ENCODE data around the gene KLHL5. TPM values are rescaled to one million over a fixed set of nuclear protein-coding genes. Genes with fewer than 3 reads are reported as not detected.

KLHL5 gene
- polyA plus RNA-seq, 6 donors from 2014 or later, result 21.4 to 42.3 (median 25.2) TPM

- no peaks in the 10 kb centered on the region for H3K9me3 Mint-ChIP-seq
- no peaks in the 10 kb centered on the region for H3K27me3 Mint-ChIP-seq
- peaks cover 0 to 9% of the 10 kb centered on the region in 2 donors for H3K36me3 Mint-ChIP-seq
- no peak for ATAC-seq (ENCODE audit: low read depth in 2 of 2)
- peaks cover 42 to 76% (median 66%) of the 10 kb centered on the region in 3 donors for H3K4me1 Mint-ChIP-seq
- peak overlapping the region; percentile 81 to 98 (median 96) for H3K4me3 Mint-ChIP-seq
- H3K27ac Mint-ChIP-seq, result peak overlapping the region; percentile 11 to 95 (median 80)
- no peak for DNase-seq
Measured at GRCh38 chr4:39046249-39046648, 15.8 kb upstream of the KLHL5 start.

DNA sequence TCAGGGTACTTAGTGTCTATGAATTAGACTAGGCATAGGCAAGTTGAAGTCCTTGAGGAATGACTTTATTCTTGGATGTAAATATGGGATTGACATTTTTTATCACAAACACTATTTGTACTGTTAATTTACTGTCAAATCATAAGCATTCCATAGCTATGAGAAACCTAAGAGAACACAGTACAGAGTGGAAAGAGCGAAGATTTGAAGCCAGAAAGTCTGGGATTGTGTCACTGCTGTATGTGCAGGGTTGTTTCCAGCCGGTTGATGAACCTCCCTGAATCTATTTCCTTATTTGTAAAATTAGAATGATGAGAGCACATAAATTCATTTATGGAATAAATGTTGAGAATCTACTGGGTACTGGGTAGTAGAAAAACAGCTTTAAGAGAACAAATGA, 14.4 kb upstream of the KLHL5 start:
- H3K27me3 Mint-ChIP-seq, result no peaks in the 10 kb centered on the region
- peak overlapping the region in 7 of 8 donors; percentile 6 to 83 (median 40) for H3K4me3 Mint-ChIP-seq
- peaks cover 38 to 77% (median 69%) of the 10 kb centered on the region in 3 donors for H3K4me1 Mint-ChIP-seq
- H3K36me3 Mint-ChIP-seq, result peaks cover 0 to 13% of the 10 kb centered on the region in 2 donors
- peak overlapping the region in 3 of 6 donors; percentile 6 to 77 (median 10) for H3K27ac Mint-ChIP-seq
- ATAC-seq (ENCODE audit: low read depth in 2 of 2) (no peak), DNase-seq (no peak)
- H3K9me3 Mint-ChIP-seq, result no peaks in the 10 kb centered on the region

GRCh38 chr4:39048311-39048710, 13.7 kb upstream of the KLHL5 start:
- no peaks in the 10 kb centered on the region for H3K9me3 Mint-ChIP-seq
- peaks cover 38 to 77% (median 71%) of the 10 kb centered on the region in 3 donors for H3K4me1 Mint-ChIP-seq
- DNase-seq (no peak), ATAC-seq (ENCODE audit: low read depth in 2 of 2) (no peak)
- H3K4me3 Mint-ChIP-seq, result peak overlapping the region in 5 of 8 donors; percentile 4 to 83 (median 43)
- peak overlapping the region in 3 of 6 donors; percentile 10 to 77 (median 71) for H3K27ac Mint-ChIP-seq
- H3K27me3 Mint-ChIP-seq, result no peaks in the 10 kb centered on the region
- peaks cover 0 to 13% of the 10 kb centered on the region in 2 donors for H3K36me3 Mint-ChIP-seq

DNA sequence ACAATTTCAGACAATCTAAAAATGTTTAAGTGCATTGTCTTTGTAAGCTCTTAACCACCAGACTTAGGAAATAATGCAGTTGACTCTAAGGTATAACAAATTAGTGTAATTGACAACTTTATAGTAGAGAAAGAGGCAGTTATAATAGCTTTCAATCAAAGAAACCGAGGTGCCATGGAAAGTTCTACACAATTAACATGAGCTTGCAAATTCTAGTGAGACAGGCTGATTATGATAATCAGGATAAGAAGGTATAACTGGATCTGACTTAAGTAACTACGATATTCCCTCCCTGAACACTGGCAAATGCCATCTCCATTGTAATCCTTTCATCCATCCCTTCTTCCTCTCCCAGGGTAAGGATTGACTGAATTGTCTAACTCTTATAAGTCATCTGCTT, 11.4 kb upstream of the KLHL5 start:
- Mint-ChIP-seq H3K9me3 (no peaks in the 10 kb centered on the region), H3K4me1 (peaks cover 45 to 86% (median 70%) of the 10 kb centered on the region in 3 donors), H3K36me3 (peaks cover 0 to 13% of the 10 kb centered on the region in 2 donors), H3K27ac (peak overlapping the region in 1 of 6 donors; percentile 66), H3K4me3 (peak overlapping the region in 1 of 8 donors; percentile 13), H3K27me3 (no peaks in the 10 kb centered on the region)
- ATAC-seq (ENCODE audit: low read depth in 2 of 2), result no peak
- DNase-seq, result no peak

DNA sequence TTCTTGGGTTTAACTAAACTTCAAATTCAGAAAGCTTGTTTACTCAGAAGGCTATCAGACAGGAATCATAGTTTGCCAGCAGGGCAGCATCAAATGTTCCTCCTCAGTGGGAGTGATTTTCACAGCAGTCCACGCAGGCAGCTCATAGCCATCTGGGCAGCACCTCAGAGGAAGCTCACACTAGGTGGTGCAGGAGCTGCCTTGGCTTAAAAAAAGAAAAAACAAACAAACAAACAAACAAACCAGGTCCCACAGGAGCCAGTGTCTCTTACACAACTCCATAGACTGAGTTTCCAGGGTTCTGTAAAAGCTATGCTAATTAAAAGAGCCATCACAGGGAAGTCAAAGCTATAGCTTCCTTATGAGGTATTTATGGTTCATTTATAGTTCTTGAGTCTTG, 10.5 kb upstream of the KLHL5 start:
- Mint-ChIP-seq H3K36me3 (peaks cover 0 to 13% of the 10 kb centered on the region in 2 donors), H3K27ac (peak overlapping the region in 2 of 6 donors; percentile 7 to 12), H3K4me1 (peaks cover 38 to 83% (median 63%) of the 10 kb centered on the region in 3 donors), H3K9me3 (no peaks in the 10 kb centered on the region), H3K4me3 (peak overlapping the region in 1 of 8 donors; percentile 8), H3K27me3 (no peaks in the 10 kb centered on the region)
- no peak for ATAC-seq (ENCODE audit: low read depth in 2 of 2)
- no peak for DNase-seq

DNA sequence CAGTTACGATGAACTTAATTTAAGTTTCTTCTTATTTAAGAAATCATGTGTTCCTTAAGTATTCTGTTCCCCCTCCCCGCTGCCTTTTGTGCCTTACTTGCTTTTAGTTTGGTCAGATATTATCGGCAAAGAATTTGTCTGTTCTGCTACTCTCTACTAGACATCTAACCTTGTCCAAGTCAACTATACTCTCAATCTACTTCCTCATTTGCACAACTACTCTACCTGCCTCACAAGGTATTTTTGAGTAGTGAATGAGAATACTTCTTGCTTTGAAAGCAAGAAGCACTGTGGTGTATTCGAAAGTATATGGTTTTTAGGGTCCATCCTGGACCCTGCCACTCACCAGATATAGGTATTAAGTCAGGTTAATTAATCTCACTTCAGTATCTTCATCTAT, 8.0 kb upstream of the KLHL5 start:
- Mint-ChIP-seq H3K4me3 (peak overlapping the region in 1 of 8 donors; percentile 1), H3K9me3 (no peaks in the 10 kb centered on the region), H3K4me1 (peaks cover 31 to 65% (median 45%) of the 10 kb centered on the region in 3 donors), H3K27me3 (no peaks in the 10 kb centered on the region), H3K27ac (peak overlapping the region in 4 of 6 donors; percentile 4 to 36 (median 16)), H3K36me3 (peaks cover 0 to 9% of the 10 kb centered on the region in 2 donors)
- DNase-seq, result no peak
- ATAC-seq (ENCODE audit: low read depth in 2 of 2), result peak; percentile 58 to 87

DNA sequence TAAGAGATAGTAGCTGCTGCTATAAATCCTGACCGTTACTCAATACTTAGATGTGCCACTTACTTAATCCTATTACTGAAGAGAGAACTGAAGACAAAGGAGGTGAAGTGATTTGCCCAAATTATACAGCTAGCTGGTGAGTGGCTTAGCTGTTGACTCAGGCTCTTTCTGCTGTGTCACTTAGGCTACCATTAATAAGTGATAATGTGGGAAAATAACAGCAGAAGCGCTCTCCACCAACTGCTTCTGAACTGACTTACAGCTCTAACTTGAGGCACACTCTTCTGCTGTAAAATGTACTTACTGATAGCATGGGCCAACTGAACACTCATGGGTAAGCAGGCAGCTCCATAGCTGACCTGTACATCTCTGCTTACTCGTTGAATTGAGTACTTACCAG, 7.5 kb upstream of the KLHL5 start:
- ATAC-seq (ENCODE audit: low read depth in 2 of 2), result no peak
- Mint-ChIP-seq H3K4me3 (no peak overlapping the region), H3K9me3 (no peaks in the 10 kb centered on the region), H3K4me1 (peaks cover 31 to 61% (median 45%) of the 10 kb centered on the region in 3 donors), H3K27me3 (no peaks in the 10 kb centered on the region), H3K27ac (peak overlapping the region in 2 of 6 donors; percentile 11 to 22), H3K36me3 (peaks cover 0 to 9% of the 10 kb centered on the region in 2 donors)
- DNase-seq, result no peak

DNA sequence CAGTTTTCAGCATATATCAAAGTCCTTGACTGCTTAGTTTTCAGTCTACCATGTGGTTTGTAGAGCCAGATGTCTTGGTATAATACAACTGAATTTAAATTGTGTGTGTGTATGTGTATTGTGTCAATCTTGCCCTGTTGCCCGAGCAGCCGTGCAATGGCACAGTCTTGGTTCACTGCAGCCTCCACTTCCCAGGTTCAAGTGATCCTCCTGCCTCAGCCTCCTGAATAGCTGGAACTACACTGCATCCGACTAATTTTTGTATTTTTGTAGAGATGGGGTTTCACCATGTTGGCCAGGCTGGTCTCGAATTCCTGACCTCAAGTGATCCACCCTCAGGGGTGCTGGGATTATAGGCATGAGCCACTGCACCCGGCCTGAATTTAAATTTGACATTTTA, 6.0 kb upstream of the KLHL5 start:
- DNase-seq (no peak), ATAC-seq (ENCODE audit: low read depth in 2 of 2) (no peak)
- Mint-ChIP-seq H3K4me1 (peaks cover 36 to 58% (median 50%) of the 10 kb centered on the region in 3 donors), H3K9me3 (no peaks in the 10 kb centered on the region), H3K27ac (no peak overlapping the region), H3K4me3 (peak overlapping the region in 1 of 8 donors; percentile 10), H3K27me3 (no peaks in the 10 kb centered on the region), H3K36me3 (peaks cover 0 to 9% of the 10 kb centered on the region in 2 donors)

DNA sequence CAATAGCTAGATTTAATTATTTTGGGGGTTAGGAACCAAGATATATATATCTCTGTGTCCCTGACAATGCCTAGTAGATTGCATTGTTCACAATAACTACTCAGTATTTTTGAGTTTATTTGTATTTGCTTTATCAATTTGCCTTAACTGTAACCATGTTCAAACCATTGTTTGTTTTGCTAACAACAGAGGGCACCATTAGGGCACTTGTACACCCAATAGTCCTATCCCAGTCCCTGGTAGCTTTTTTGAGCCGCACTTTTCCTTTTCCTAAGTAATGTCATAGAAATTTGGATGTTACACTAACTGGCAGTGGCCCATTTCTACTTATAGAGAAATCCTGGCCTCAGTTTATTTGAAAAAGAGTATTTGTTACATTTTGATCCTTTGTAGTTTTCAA, 575 bp upstream of the KLHL5 start:
- H3K36me3 Mint-ChIP-seq, result peaks cover 0 to 9% of the 10 kb centered on the region in 2 donors
- H3K27ac Mint-ChIP-seq, result peak overlapping the region in 2 of 6 donors; percentile 4 to 27
- no peak for DNase-seq
- no peaks in the 10 kb centered on the region for H3K9me3 Mint-ChIP-seq
- no peaks in the 10 kb centered on the region for H3K27me3 Mint-ChIP-seq
- H3K4me1 Mint-ChIP-seq, result peaks cover 37 to 40% (median 38%) of the 10 kb centered on the region in 3 donors
- no peak for ATAC-seq (ENCODE audit: low read depth in 2 of 2)
- H3K4me3 Mint-ChIP-seq, result no peak overlapping the region

GRCh38 chr4:39062770-39063097, 702 bp downstream of the KLHL5 start:
- peaks cover 0 to 4% of the 10 kb centered on the region in 2 donors for H3K36me3 Mint-ChIP-seq
- H3K27ac Mint-ChIP-seq, result peak overlapping the region in 3 of 6 donors; percentile 2 to 62 (median 14)
- H3K4me1 Mint-ChIP-seq, result peaks cover 35 to 42% (median 39%) of the 10 kb centered on the region in 3 donors
- H3K9me3 Mint-ChIP-seq, result no peaks in the 10 kb centered on the region
- DNase-seq, result no peak
- H3K27me3 Mint-ChIP-seq, result no peaks in the 10 kb centered on the region
- H3K4me3 Mint-ChIP-seq, result peak overlapping the region in 1 of 8 donors; percentile 0
- no peak for ATAC-seq (ENCODE audit: low read depth in 2 of 2)

DNA sequence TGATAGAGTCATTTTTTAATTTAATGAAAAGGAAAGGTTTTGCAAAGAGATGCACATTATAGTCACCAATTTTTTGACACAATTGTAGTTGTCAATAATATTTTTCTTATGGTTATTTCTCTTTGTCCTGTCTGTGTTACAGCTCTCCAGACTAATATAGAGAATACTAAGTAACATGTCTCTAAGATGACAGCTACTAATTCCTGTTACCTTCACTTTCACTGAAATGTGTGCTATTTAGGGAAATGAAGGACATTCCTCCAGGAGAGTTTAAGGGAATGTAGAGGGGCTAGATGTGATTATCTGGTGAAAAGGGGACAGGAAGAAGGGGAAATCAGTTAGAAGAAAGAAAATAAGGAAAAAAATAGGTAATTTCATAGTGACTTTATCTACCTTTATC, 1.4 kb downstream of the KLHL5 start:
- no peaks in the 10 kb centered on the region for H3K27me3 Mint-ChIP-seq
- H3K36me3 Mint-ChIP-seq, result peaks cover 0 to 4% of the 10 kb centered on the region in 2 donors
- peaks cover 42 to 49% (median 46%) of the 10 kb centered on the region in 3 donors for H3K4me1 Mint-ChIP-seq
- DNase-seq, result no peak
- peak overlapping the region in 3 of 6 donors; percentile 47 to 77 (median 62) for H3K27ac Mint-ChIP-seq
- no peak overlapping the region for H3K4me3 Mint-ChIP-seq
- ATAC-seq (ENCODE audit: low read depth in 2 of 2), result no peak
- H3K9me3 Mint-ChIP-seq, result no peaks in the 10 kb centered on the region

- Mint-ChIP-seq H3K36me3 (peaks cover 0 to 10% of the 10 kb centered on the region in 2 donors), H3K4me3 (no peak overlapping the region), H3K27ac (no peak overlapping the region), H3K9me3 (no peaks in the 10 kb centered on the region), H3K27me3 (no peaks in the 10 kb centered on the region), H3K4me1 (peaks cover 36 to 50% (median 50%) of the 10 kb centered on the region in 3 donors)
- ATAC-seq (ENCODE audit: low read depth in 2 of 2) (no peak), DNase-seq (no peak)
Measured at GRCh38 chr4:39066371-39066770, 4.3 kb downstream of the KLHL5 start.

- H3K4me1 Mint-ChIP-seq, result peaks cover 29 to 46% (median 43%) of the 10 kb centered on the region in 3 donors
- no peak overlapping the region for H3K27ac Mint-ChIP-seq
- no peak for ATAC-seq (ENCODE audit: low read depth in 2 of 2)
Measured at GRCh38 chr4:39067031-39067430, 5.0 kb downstream of the KLHL5 start.

DNA sequence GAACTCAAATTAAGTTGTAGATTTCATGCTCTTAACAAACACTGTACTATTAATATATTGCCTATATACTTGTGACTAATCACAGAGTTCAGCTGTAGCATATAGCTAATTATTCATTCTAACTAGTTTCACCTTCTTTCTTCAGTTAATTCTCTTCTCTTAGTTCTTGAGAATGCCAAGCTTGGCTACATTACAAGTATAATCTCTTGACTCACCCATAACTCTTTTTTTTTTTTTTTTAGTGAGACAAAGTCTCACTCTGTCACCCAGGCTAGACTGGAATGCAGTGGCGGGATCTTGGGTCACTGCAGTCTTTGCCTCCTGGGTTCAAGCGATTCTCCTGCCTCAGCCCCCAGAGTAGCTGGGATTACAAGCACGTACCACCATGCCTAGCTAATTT, 5.4 kb downstream of the KLHL5 start:
- H3K27ac Mint-ChIP-seq, result peak overlapping the region in 3 of 6 donors; percentile 36 to 71 (median 69)
- H3K9me3 Mint-ChIP-seq, result no peaks in the 10 kb centered on the region
- ATAC-seq (ENCODE audit: low read depth in 2 of 2) (no peak), DNase-seq (no peak)
- H3K4me1 Mint-ChIP-seq, result peaks cover 25 to 43% (median 39%) of the 10 kb centered on the region in 3 donors
- H3K27me3 Mint-ChIP-seq, result no peaks in the 10 kb centered on the region
- H3K4me3 Mint-ChIP-seq, result no peak overlapping the region
- H3K36me3 Mint-ChIP-seq, result peaks cover 0 to 10% of the 10 kb centered on the region in 2 donors

More at GRCh38 chr4:39067031-39067430, 5.0 kb downstream of the KLHL5 start:
- Mint-ChIP-seq H3K4me3 (no peak overlapping the region), H3K9me3 (no peaks in the 10 kb centered on the region), H3K27me3 (no peaks in the 10 kb centered on the region), H3K36me3 (peaks cover 0 to 10% of the 10 kb centered on the region in 2 donors)
- no peak for DNase-seq

Data from naive B cell (primary cell).